Cardiac fibroblast (primary cell): ENCODE results near the gene SLC18A3.

Experiments
- DNase-seq, 2 donors: peaks; one replicate each; pipeline versions ENCODE4 v3.0.0 to v3.0.0-alpha.2; 2010; ENCODE audit warnings: low read depth in 2 of 2
- H3K4me3 ChIP-seq, 2 donors: replicated peaks in 1 of 2; 1 replicate in 1 of 2; 2 replicates in 1 of 2; pipeline ENCODE4 v1.5.1; 2011; ENCODE audit warnings: low read depth in 2 of 2, low read length in 2 of 2, mild to moderate bottlenecking in 2 of 2, moderate library complexity in 1 of 2
- CTCF ChIP-seq: IDR thresholded peaks from one replicate; pipeline ENCODE4 v1.5.1; 2011; ENCODE audit warnings: low read depth, mild to moderate bottlenecking, low read length, inconsistent platforms

Gene SLC18A3

GRCh38 chr10:49610114-49610457 is at the start of gene SLC18A3:
TSS of gene SLC18A3 (plus strand) at chr10:49610310. CDS start at chr10:49610741, 431 bp downstream.
- DNase-seq, result no peak
- H3K4me3 ChIP-seq, result no peak within 1 kb of the TSS
- TF ChIP-seq CTCF, result no peak

GRCh38 chr10:49560526-49560925 is 49.6 kb upstream of the SLC18A3 start:
- H3K4me3 ChIP-seq, result no peak overlapping the region
- no peak for DNase-seq
- TF ChIP-seq CTCF, result no peak

- no peak for TF ChIP-seq CTCF
- peak; percentile 20 to 55 for DNase-seq
- H3K4me3 ChIP-seq, result no peak overlapping the region
Observed at GRCh38 chr10:49562893-49563292, 47.2 kb upstream of the SLC18A3 start.

- H3K4me3 ChIP-seq, result no peak overlapping the region
- DNase-seq, result peak in 1 of 2 donors; percentile 61
- TF ChIP-seq CTCF, result no peak
Observed at GRCh38 chr10:49564461-49565009, 45.6 kb upstream of the SLC18A3 start.

GRCh38 chr10:49567810-49568209 is 42.3 kb upstream of the SLC18A3 start:
- DNase-seq, result no peak
- TF ChIP-seq CTCF, result no peak
- no peak overlapping the region for H3K4me3 ChIP-seq

- no peak for TF ChIP-seq CTCF
- DNase-seq, result peak; percentile 73 to 83
- no peak overlapping the region for H3K4me3 ChIP-seq
Observed at GRCh38 chr10:49568235-49568634, 41.9 kb upstream of the SLC18A3 start.

- TF ChIP-seq CTCF, result no peak
- H3K4me3 ChIP-seq, result no peak overlapping the region
- peak; percentile 82 to 87 for DNase-seq
Observed at GRCh38 chr10:49569031-49569631, 41.0 kb upstream of the SLC18A3 start.
